HepG2 (cell line): ENCODE data around the gene MYO10. TPM values are rescaled to one million over a fixed set of nuclear protein-coding genes. Genes with fewer than 3 reads are reported as not detected.

Experiments used
- AGO2 ChIP-seq: fragments of 200-400 bp; formaldehyde crosslinking; optimal IDR thresholded peaks from 2 replicates; pipeline ENCODE3; 2017; ENCODE audit warnings: mild to moderate bottlenecking, low read depth, low read length, moderate library complexity
- HOXA5 ChIP-seq: sonication (generic); formaldehyde crosslinking; IDR thresholded peaks from 2 replicates; pipeline ENCODE4 v1.4.0; 2020; ENCODE audit warnings: missing genetic modification reagents
- JUNB ChIP-seq: sonication (generic); formaldehyde crosslinking; IDR thresholded peaks from 2 replicates; pipeline ENCODE4 v1.8.0; 2022; ENCODE audit warnings: missing genetic modification reagents, mild to moderate bottlenecking, borderline replicate concordance
- NFE2 ChIP-seq: sonication (generic); formaldehyde crosslinking; IDR thresholded peaks from 2 replicates; pipeline ENCODE4 v1.4.0; 2020; ENCODE audit warnings: missing genetic modification reagents
- NR3C1 ChIP-seq: sonication (generic); formaldehyde crosslinking; IDR thresholded peaks from 2 replicates; pipeline ENCODE4 v1.4.0; 2020; ENCODE audit warnings: missing genetic modification reagents
- PITX1 ChIP-seq: sonication (generic); formaldehyde crosslinking; IDR thresholded peaks from 2 replicates; pipeline ENCODE4 v1.5.1; 2020; ENCODE audit warnings: mild to moderate bottlenecking, missing genetic modification reagents
- RFXAP ChIP-seq: sonication (generic); formaldehyde crosslinking; IDR thresholded peaks from 2 replicates; pipeline ENCODE4 v1.4.0; 2020; ENCODE audit warnings: missing genetic modification reagents, borderline replicate concordance
- SMAD9 ChIP-seq: sonication (generic); formaldehyde crosslinking; IDR thresholded peaks from 2 replicates; pipeline ENCODE4 v1.5.1; 2020; ENCODE audit warnings: mild to moderate bottlenecking, missing genetic modification reagents
- TARDBP ChIP-seq: sonication (generic); formaldehyde crosslinking; IDR thresholded peaks from 2 replicates; pipeline ENCODE4 v1.8.0; 2022; ENCODE audit warnings: mild to moderate bottlenecking, missing genetic modification reagents
- ZBTB8A ChIP-seq: sonication (generic); formaldehyde crosslinking; IDR thresholded peaks from 2 replicates; pipeline ENCODE4 v1.4.0; 2020; ENCODE audit warnings: mild to moderate bottlenecking, low read depth, missing genetic modification reagents, borderline replicate concordance
- ZFP41 ChIP-seq: sonication (generic); formaldehyde crosslinking; IDR thresholded peaks from 2 replicates; pipeline ENCODE4 v1.4.0; 2020; ENCODE audit warnings: mild to moderate bottlenecking, missing genetic modification reagents, borderline replicate concordance
- ZNF670 ChIP-seq: sonication (generic); formaldehyde crosslinking; IDR thresholded peaks from 2 replicates; pipeline ENCODE4 v1.8.0; 2022; ENCODE audit warnings: mild to moderate bottlenecking, missing genetic modification reagents, borderline replicate concordance
- ZSCAN31 ChIP-seq: sonication (generic); formaldehyde crosslinking; IDR thresholded peaks from 2 replicates; pipeline ENCODE4 v1.5.0; 2020; ENCODE audit warnings: low read depth, mild to moderate bottlenecking, missing genetic modification reagents
- polyA plus RNA-seq, 8 experiments: library from polyadenylated mRNA; depleted of rRNA in 3 of 8; stranded (reverse) in 7 of 8; unstranded in 1 of 8; fragments of >200 nt; fragmentation: Illumina TruSeq in 4 of 8; extraction: Trizol in 4 of 8; gene quantifications; 2 replicates each; pipeline versions ENCODE4 v1.2.1 to v1.2.3, GENCODE V29; 2011 to 2016; ENCODE audit warnings: low read depth in 4 of 8, missing spikeins in 1 of 8, mixed read lengths in 1 of 8; ENCODE audit not compliant: insufficient read depth in 1 of 8
- total RNA-seq, 5 experiments: library from RNA; depleted of rRNA; stranded (reverse); fragments of >200 nt; fragmentation: Illumina TruSeq; extraction: Trizol; gene quantifications; 2 replicates each; pipeline ENCODE4 v1.2.3, GENCODE V29; 2016; ENCODE audit warnings: low read depth in 1 of 5
- TF ChIP-seq, protein P1 (sequence below): conservative IDR thresholded peaks from 2 replicates; pipeline ENCODE4 v1.6.1; 2018; ENCODE audit warnings: missing genetic modification reagents
- TF ChIP-seq, protein P2 (sequence below): sonication (generic); formaldehyde crosslinking; IDR thresholded peaks from 2 replicates; pipeline ENCODE4 v1.9.0; 2022; ENCODE audit warnings: low read depth, missing genetic modification reagents
- TF ChIP-seq, protein P3 (sequence below): sonication (generic); formaldehyde crosslinking; IDR thresholded peaks from 2 replicates; pipeline ENCODE4 v1.5.0; 2020; ENCODE audit warnings: mild to moderate bottlenecking, low read depth, missing genetic modification reagents, borderline replicate concordance
- TF ChIP-seq, protein P4 (sequence below): sonication (generic); formaldehyde crosslinking; IDR thresholded peaks from 2 replicates; pipeline ENCODE4 v1.5.1; 2020; ENCODE audit warnings: mild to moderate bottlenecking, missing genetic modification reagents, borderline replicate concordance
- TF ChIP-seq, protein P5 (sequence below): sonication (generic); formaldehyde crosslinking; IDR thresholded peaks from 2 replicates; pipeline ENCODE4 v1.5.0; 2020; ENCODE audit warnings: mild to moderate bottlenecking, missing genetic modification reagents

Gene MYO10
- total and polyA plus RNA-seq, 2 of the 13 experiments (the other 11 are each of a cell fraction or from before 2014, with no cell fraction given): 4.5 to 14.0 TPM

DNA sequence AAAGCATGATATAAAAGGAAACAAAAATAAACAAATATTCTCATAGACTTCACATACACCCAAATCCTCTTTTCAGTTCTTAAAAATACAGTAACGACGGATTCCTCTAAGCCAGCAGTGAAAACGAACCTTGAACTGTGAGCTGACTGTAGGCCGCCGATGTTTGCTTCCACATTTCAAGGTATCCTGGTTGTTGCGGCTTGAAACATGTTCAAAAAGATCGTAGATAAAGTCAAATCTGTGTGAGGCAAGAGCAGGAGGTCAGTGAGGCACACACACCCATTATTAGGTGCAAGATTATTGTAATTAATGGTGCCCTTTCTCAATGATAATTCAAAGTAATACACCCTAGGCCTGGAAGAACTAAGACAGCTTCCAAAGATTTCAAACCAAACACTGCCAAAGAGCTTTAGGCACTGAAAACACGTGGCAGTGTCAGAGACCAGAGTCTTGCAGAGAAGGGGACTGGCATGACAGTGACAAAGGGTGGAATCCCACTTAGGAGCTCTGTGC, 178.0 kb downstream of the MYO10 start (continued):
- TF ChIP-seq ZNF670 (no peak), SMAD9 (CRISPR knock-in tag) (no peak), ZFP41 (CRISPR knock-in tag) (no peak), RFXAP (CRISPR knock-in tag) (0 out of 2 replicates have a peak, but pooled peaks have one; percentile 35), PITX1 (CRISPR knock-in tag) (peak; percentile 70), ZBTB8A (no peak), NFE2 (no peak), ZSCAN31 (CRISPR knock-in tag) (no peak), JUNB (CRISPR knock-in tag) (no peak), TARDBP (CRISPR knock-in tag) (0 out of 2 replicates have a peak, but pooled peaks have one; percentile 50), AGO2 (no peak), HOXA5 (no peak), NR3C1 (CRISPR knock-in tag) (no peak)
- TF ChIP-seq, protein P1, sequence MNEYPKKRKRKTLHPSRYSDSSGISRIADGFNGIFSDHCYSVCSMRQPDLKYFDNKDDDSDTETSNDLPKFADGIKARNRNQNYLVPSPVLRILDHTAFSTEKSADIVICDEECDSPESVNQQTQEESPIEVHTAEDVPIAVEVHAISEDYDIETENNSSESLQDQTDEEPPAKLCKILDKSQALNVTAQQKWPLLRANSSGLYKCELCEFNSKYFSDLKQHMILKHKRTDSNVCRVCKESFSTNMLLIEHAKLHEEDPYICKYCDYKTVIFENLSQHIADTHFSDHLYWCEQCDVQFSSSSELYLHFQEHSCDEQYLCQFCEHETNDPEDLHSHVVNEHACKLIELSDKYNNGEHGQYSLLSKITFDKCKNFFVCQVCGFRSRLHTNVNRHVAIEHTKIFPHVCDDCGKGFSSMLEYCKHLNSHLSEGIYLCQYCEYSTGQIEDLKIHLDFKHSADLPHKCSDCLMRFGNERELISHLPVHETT: no peak
- TF ChIP-seq, protein P2, sequence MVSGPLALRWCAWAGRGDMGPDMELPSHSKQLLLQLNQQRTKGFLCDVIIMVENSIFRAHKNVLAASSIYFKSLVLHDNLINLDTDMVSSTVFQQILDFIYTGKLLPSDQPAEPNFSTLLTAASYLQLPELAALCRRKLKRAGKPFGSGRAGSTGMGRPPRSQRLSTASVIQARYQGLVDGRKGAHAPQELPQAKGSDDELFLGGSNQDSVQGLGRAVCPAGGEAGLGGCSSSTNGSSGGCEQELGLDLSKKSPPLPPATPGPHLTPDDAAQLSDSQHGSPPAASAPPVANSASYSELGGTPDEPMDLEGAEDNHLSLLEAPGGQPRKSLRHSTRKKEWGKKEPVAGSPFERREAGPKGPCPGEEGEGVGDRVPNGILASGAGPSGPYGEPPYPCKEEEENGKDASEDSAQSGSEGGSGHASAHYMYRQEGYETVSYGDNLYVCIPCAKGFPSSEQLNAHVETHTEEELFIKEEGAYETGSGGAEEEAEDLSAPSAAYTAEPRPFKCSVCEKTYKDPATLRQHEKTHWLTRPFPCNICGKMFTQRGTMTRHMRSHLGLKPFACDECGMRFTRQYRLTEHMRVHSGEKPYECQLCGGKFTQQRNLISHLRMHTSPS (CRISPR knock-in tag): no peak
- TF ChIP-seq, protein P3, sequence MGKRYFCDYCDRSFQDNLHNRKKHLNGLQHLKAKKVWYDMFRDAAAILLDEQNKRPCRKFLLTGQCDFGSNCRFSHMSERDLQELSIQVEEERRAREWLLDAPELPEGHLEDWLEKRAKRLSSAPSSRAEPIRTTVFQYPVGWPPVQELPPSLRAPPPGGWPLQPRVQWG (CRISPR knock-in tag): no peak
- TF ChIP-seq, protein P4, sequence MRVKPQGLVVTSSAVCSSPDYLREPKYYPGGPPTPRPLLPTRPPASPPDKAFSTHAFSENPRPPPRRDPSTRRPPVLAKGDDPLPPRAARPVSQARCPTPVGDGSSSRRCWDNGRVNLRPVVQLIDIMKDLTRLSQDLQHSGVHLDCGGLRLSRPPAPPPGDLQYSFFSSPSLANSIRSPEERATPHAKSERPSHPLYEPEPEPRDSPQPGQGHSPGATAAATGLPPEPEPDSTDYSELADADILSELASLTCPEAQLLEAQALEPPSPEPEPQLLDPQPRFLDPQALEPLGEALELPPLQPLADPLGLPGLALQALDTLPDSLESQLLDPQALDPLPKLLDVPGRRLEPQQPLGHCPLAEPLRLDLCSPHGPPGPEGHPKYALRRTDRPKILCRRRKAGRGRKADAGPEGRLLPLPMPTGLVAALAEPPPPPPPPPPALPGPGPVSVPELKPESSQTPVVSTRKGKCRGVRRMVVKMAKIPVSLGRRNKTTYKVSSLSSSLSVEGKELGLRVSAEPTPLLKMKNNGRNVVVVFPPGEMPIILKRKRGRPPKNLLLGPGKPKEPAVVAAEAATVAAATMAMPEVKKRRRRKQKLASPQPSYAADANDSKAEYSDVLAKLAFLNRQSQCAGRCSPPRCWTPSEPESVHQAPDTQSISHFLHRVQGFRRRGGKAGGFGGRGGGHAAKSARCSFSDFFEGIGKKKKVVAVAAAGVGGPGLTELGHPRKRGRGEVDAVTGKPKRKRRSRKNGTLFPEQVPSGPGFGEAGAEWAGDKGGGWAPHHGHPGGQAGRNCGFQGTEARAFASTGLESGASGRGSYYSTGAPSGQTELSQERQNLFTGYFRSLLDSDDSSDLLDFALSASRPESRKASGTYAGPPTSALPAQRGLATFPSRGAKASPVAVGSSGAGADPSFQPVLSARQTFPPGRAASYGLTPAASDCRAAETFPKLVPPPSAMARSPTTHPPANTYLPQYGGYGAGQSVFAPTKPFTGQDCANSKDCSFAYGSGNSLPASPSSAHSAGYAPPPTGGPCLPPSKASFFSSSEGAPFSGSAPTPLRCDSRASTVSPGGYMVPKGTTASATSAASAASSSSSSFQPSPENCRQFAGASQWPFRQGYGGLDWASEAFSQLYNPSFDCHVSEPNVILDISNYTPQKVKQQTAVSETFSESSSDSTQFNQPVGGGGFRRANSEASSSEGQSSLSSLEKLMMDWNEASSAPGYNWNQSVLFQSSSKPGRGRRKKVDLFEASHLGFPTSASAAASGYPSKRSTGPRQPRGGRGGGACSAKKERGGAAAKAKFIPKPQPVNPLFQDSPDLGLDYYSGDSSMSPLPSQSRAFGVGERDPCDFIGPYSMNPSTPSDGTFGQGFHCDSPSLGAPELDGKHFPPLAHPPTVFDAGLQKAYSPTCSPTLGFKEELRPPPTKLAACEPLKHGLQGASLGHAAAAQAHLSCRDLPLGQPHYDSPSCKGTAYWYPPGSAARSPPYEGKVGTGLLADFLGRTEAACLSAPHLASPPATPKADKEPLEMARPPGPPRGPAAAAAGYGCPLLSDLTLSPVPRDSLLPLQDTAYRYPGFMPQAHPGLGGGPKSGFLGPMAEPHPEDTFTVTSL (CRISPR knock-in tag): peak; percentile 78; the same call in 1 of the 2 replicates
- TF ChIP-seq, protein P5, sequence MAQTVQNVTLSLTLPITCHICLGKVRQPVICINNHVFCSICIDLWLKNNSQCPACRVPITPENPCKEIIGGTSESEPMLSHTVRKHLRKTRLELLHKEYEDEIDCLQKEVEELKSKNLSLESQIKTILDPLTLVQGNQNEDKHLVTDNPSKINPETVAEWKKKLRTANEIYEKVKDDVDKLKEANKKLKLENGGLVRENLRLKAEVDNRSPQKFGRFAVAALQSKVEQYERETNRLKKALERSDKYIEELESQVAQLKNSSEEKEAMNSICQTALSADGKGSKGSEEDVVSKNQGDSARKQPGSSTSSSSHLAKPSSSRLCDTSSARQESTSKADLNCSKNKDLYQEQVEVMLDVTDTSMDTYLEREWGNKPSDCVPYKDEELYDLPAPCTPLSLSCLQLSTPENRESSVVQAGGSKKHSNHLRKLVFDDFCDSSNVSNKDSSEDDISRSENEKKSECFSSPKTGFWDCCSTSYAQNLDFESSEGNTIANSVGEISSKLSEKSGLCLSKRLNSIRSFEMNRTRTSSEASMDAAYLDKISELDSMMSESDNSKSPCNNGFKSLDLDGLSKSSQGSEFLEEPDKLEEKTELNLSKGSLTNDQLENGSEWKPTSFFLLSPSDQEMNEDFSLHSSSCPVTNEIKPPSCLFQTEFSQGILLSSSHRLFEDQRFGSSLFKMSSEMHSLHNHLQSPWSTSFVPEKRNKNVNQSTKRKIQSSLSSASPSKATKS: no peak
